HCT116 (cell line): ENCODE data around the gene POLR2H. TPM values are rescaled to one million over a fixed set of nuclear protein-coding genes. Genes with fewer than 3 reads are reported as not detected.
"Not testable (repeated sequence)": the region's sequence is repeated elsewhere in the genome, so short reads cannot be mapped to it uniquely, and the experiment has no call there.

Source experiments
- ATAC-seq: fragments of 200-7000 bp; cut with Tn5 transposase; 2 replicates; pipeline ENCODE4 v1.9.1; 2020; ENCODE audit warnings: mild to moderate bottlenecking, moderate library complexity
- BruUV-seq: library from RNA; stranded (reverse); fragments of 400-500 nt; replicated peaks from 2 replicates; lab custom pipeline; 2021; lab: Mats Ljungman, UMichigan
- CTCF ChIA-PET: fragments of 300-600 bp; sonication (Branson Sonifier 250); formaldehyde crosslinking; loops from one replicate; lab custom pipeline; 2021; ENCODE audit warnings: antibody characterized with exemption; lab: Charles Lee
- POLR2A ChIA-PET: fragments of 300-600, 350-600 bp; sonication (Branson Sonifier 250); formaldehyde crosslinking; loops from one replicate; lab custom pipeline; 2021; ENCODE audit warnings: antibody characterized with exemption; lab: Charles Lee
- RAD21 ChIA-PET, 2 experiments: fragments of 300-600 bp; sonication (Branson Sonifier 250); formaldehyde crosslinking; loops; one replicate each; lab custom pipeline; 2023; ENCODE audit warnings: low total read pairs in 2 of 2; ENCODE audit not compliant: uncharacterized antibody in 2 of 2, unreplicated experiment in 2 of 2, low non-redundant PET in 1 of 2; lab: Charles Lee
- DNase-seq: peaks from one replicate; pipeline ENCODE4 v3.0.0-alpha.2; 2010; ENCODE audit warnings: low read depth, low spot score
- H2AFZ ChIP-seq: fragments of 200-600 bp; shearing (Covaris generic), sonication (generic); 2 replicates; pipeline ENCODE4 v1.6.1; 2017; ENCODE audit warnings: low read depth, mixed run types, mixed read lengths, antibody characterized with exemption, low read length; ENCODE audit not compliant: poor library complexity, severe bottlenecking
- H3K27ac ChIP-seq: 2 replicates; pipeline ENCODE4 v1.5.1; 2012; ENCODE audit warnings: low read depth, low read length
- H3K27me3 ChIP-seq: fragments of 200-600 bp; sonication (generic); 2 replicates; pipeline ENCODE4 v1.6.1; 2016; ENCODE audit warnings: mixed run types, low read length, mixed read lengths; ENCODE audit not compliant: insufficient read depth
- H3K36me3 ChIP-seq, 2 experiments: fragments of 200-500 bp in 1 of 2; fragments of 200-600 bp in 1 of 2; sonication (Bioruptor generic) in 1 of 2; sonication (generic) in 1 of 2; 2 replicates each; pipeline versions ENCODE4 v1.5.1 to v1.6.1; 2014 to 2016; ENCODE audit warnings: low read length in 2 of 2, inconsistent platforms in 1 of 2, mixed read lengths in 1 of 2, mixed run types in 1 of 2; ENCODE audit not compliant: insufficient read depth in 2 of 2, control insufficient read depth in 1 of 2
- H3K4me1 ChIP-seq, 2 experiments: fragments of 200-600 bp in 1 of 2; sonication (generic) in 1 of 2; 2 replicates each; pipeline versions ENCODE4 v1.5.1 to v1.6.1; 2012 to 2017; ENCODE audit warnings: low read length in 2 of 2, inconsistent platforms in 1 of 2, mild to moderate bottlenecking in 1 of 2, mixed read lengths in 1 of 2, mixed run types in 1 of 2, moderate library complexity in 1 of 2; ENCODE audit not compliant: insufficient read depth in 2 of 2, control insufficient read depth in 1 of 2
- H3K4me2 ChIP-seq: fragments of 200-600 bp; sonication (generic); 2 replicates; pipeline ENCODE4 v1.6.1; 2017; ENCODE audit warnings: mixed run types, low read length, mixed read lengths
- H3K4me3 ChIP-seq, 2 experiments: fragments of 200-600 bp in 1 of 2; sonication (generic) in 1 of 2; replicated peaks in 1 of 2; 2 replicates each; pipeline ENCODE4 v1.5.1; 2011 to 2016; ENCODE audit warnings: low read length in 2 of 2, control low read depth in 1 of 2, low read depth in 1 of 2, mild to moderate bottlenecking in 1 of 2, mixed read lengths in 1 of 2, mixed run types in 1 of 2
- H3K79me2 ChIP-seq: fragments of 200-600 bp; sonication (generic); 2 replicates; pipeline ENCODE4 v1.6.1; 2017; ENCODE audit warnings: mild to moderate bottlenecking, mixed run types, low read length, moderate library complexity, mixed read lengths; ENCODE audit not compliant: insufficient read depth
- H3K9ac ChIP-seq: fragments of 200-600 bp; sonication (generic); 2 replicates; pipeline ENCODE4 v1.6.1; 2016; ENCODE audit warnings: low read length, mixed read lengths
- H3K9me2 ChIP-seq: fragments of 200-600 bp; sonication (generic), shearing (Covaris generic); 2 replicates; pipeline ENCODE4 v1.6.1; 2017; ENCODE audit warnings: mixed run types, mild to moderate bottlenecking, moderate library complexity; ENCODE audit not compliant: insufficient read depth
- H3K9me3 ChIP-seq, 2 experiments: fragments of 200-500 bp in 1 of 2; fragments of 200-600 bp in 1 of 2; sonication (Bioruptor generic) in 1 of 2; sonication (generic) in 1 of 2; 2 replicates each; pipeline ENCODE4 v1.6.1; 2014 to 2017; ENCODE audit warnings: low read length in 2 of 2, mixed read lengths in 2 of 2, inconsistent platforms in 1 of 2, low read depth in 1 of 2, mild to moderate bottlenecking in 1 of 2, mixed run types in 1 of 2, moderate library complexity in 1 of 2; ENCODE audit not compliant: control insufficient read depth in 1 of 2, insufficient read depth in 1 of 2
- H4K20me1 ChIP-seq: fragments of 200-600 bp; sonication (generic), shearing (Covaris generic); 2 replicates; pipeline ENCODE4 v1.6.1; 2017; ENCODE audit warnings: mixed run types, mild to moderate bottlenecking, moderate library complexity; ENCODE audit not compliant: insufficient read depth
- EZH2 ChIP-seq: fragments of 200-600 bp; sonication (generic); IDR thresholded peaks from 2 replicates; pipeline ENCODE4 v1.6.1; 2017; ENCODE audit warnings: antibody characterized with exemption, mixed run types
- EZH2phosphoT487 ChIP-seq: fragments of 200-600 bp; IDR thresholded peaks from 2 replicates; pipeline ENCODE4 v1.6.1; 2018; ENCODE audit warnings: antibody characterized with exemption, borderline replicate concordance
- POLR2A ChIP-seq: IDR thresholded peaks from 2 replicates; pipeline ENCODE4 v1.7.0; 2011; ENCODE audit warnings: borderline replicate concordance; ENCODE audit not compliant: insufficient read depth, insufficient read length; ENCODE audit errors: extremely low read depth
- SIN3A ChIP-seq: IDR thresholded peaks from 2 replicates; pipeline ENCODE4 v1.6.1; 2012; ENCODE audit warnings: low read depth
- intact Hi-C: fragments of 100-400 bp; cut with micrococcal nuclease; formaldehyde crosslinking; loops from 2 replicates; pipeline ENCODE4 v1.10.0; 2022
- total RNA-seq: library from RNA; stranded (reverse); gene quantifications from one replicate; pipeline ENCODE4 v1.2.1, GENCODE V29; 2021; ENCODE audit not compliant: unreplicated experiment
- TF ChIP-seq, protein P1 (sequence below): IDR thresholded peaks from 2 replicates; pipeline ENCODE4 v1.6.1; 2012; ENCODE audit warnings: low read depth

POLR2H gene
- total RNA-seq, 1 experiment from 2014 or later: 156 TPM

GRCh38 chr3:184339001-184339400 is 22.5 kb upstream of the POLR2H start:
- Histone ChIP-seq H3K27ac (no peak overlapping the region), H2AFZ (no peak overlapping the region), H4K20me1 (peaks cover 13% of the 10 kb centered on the region; the same call in 1 of the 2 replicates), H3K9me2 (no peaks in the 10 kb centered on the region), H3K4me3 (no peak overlapping the region), H3K79me2 (peaks cover 22% of the 10 kb centered on the region; the same call in 1 of the 2 replicates), H3K4me2 (no peak overlapping the region), H3K27me3 (no peaks in the 10 kb centered on the region), H3K9me3 (no peaks in the 10 kb centered on the region), H3K4me1 (peaks cover 2 to 35% of the 10 kb centered on the region in 2 experiments; a peak in 3 of 4 replicates), H3K9ac (no peak overlapping the region), H3K36me3 (peaks cover 11 to 14% of the 10 kb centered on the region in 2 experiments; a peak in 3 of 4 replicates)
- RAD21 ChIA-PET: no interaction called here
- no TSS peak for BruUV-seq
- CTCF ChIA-PET: no interaction called here
- ATAC-seq: no peak
- intact Hi-C loops: no loop called here
- no peak for DNase-seq
- POLR2A ChIA-PET: no interaction called here
- TF ChIP-seq, protein P1, sequence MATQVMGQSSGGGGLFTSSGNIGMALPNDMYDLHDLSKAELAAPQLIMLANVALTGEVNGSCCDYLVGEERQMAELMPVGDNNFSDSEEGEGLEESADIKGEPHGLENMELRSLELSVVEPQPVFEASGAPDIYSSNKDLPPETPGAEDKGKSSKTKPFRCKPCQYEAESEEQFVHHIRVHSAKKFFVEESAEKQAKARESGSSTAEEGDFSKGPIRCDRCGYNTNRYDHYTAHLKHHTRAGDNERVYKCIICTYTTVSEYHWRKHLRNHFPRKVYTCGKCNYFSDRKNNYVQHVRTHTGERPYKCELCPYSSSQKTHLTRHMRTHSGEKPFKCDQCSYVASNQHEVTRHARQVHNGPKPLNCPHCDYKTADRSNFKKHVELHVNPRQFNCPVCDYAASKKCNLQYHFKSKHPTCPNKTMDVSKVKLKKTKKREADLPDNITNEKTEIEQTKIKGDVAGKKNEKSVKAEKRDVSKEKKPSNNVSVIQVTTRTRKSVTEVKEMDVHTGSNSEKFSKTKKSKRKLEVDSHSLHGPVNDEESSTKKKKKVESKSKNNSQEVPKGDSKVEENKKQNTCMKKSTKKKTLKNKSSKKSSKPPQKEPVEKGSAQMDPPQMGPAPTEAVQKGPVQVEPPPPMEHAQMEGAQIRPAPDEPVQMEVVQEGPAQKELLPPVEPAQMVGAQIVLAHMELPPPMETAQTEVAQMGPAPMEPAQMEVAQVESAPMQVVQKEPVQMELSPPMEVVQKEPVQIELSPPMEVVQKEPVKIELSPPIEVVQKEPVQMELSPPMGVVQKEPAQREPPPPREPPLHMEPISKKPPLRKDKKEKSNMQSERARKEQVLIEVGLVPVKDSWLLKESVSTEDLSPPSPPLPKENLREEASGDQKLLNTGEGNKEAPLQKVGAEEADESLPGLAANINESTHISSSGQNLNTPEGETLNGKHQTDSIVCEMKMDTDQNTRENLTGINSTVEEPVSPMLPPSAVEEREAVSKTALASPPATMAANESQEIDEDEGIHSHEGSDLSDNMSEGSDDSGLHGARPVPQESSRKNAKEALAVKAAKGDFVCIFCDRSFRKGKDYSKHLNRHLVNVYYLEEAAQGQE: no peak
- TF ChIP-seq POLR2A: no peak
- no peak for TF ChIP-seq SIN3A
- TF ChIP-seq EZH2: no peak
- no peak for TF ChIP-seq EZH2phosphoT487

DNA sequence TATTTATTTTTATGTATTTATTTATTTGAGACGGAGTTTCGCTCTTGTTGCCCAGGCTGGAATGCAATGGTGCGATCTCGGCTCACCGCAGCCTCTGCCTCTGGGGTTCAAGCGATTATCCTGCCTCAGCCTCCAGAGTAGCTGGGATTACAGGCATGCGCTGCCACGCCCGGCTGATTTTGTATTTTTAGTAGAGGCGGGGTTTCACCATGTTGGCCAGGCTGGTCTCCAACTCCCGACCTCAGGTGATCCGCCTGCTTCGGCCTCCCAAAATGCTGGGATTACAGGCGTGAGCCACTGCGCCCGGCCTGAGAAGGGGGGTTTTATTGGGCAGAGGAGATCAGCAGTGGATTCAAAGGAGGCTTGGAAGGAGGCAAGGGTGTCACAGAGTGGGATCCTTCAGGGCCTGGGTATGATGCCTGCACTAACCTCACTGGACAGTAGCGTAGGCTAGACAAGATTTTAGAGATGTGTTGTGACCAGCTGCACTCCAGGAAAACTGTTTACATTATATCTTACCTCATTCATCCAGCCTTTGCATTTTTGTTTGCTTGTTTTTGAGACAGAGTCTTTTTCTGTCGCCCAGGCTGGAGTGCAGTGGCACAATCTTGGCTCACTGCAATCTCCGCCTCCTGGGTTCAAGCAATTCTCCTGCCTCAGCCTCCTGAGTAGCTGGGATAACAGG is 21.9 kb upstream of the POLR2H start:
- H2AFZ ChIP-seq, DNase-seq, H3K4me2 ChIP-seq, H3K9me2 ChIP-seq, ATAC-seq, H3K27me3 ChIP-seq, BruUV-seq, H3K4me3 ChIP-seq, H3K9ac ChIP-seq, RAD21 ChIA-PET, intact Hi-C loops, H3K27ac ChIP-seq, H3K36me3 ChIP-seq, POLR2A ChIA-PET, H3K9me3 ChIP-seq, H4K20me1 ChIP-seq, CTCF ChIA-PET: not testable (repeated sequence)
- Histone ChIP-seq H3K4me1 (peaks cover 2 to 29% of the 10 kb centered on the region in 2 experiments; a peak in 3 of 4 replicates), H3K79me2 (peaks cover 22% of the 10 kb centered on the region; the same call in 1 of the 2 replicates)
